NK-92 treated with Interleukin-12 subunit alpha and Interleukin-12 subunit beta, amount 100 ng/mL, for 24 hours (cell line): ENCODE measurements around the gene ERICH6.

Experiments
- DNase-seq: peaks from one replicate; lab custom pipeline; 2025; lab: John Stamatoyannopoulos, UW

Gene ERICH6

GRCh38 chr3:150703756-150704344 is at the start of gene ERICH6:
Gene ERICH6, minus strand, starts transcription at chr3:150703920. Its CDS starts 22 bp downstream, at chr3:150703898.
- DNase-seq = peak; percentile 69

- no peak for DNase-seq
Measured at GRCh38 chr3:150751781-150752263, 48.1 kb upstream of the ERICH6 start.

GRCh38 chr3:150749255-150749654 is 45.5 kb upstream of the ERICH6 start:
- DNase-seq = no peak

GRCh38 chr3:150748684-150749047 is 44.9 kb upstream of the ERICH6 start:
- no peak for DNase-seq

- no peak for DNase-seq
Measured at GRCh38 chr3:150747886-150748683, 44.4 kb upstream of the ERICH6 start.

- DNase-seq = no peak
Measured at GRCh38 chr3:150746791-150747590, 43.3 kb upstream of the ERICH6 start.

- no peak for DNase-seq
Measured at GRCh38 chr3:150745832-150746231, 42.1 kb upstream of the ERICH6 start.

- no peak for DNase-seq
Measured at GRCh38 chr3:150744919-150745211, 41.1 kb upstream of the ERICH6 start.

- DNase-seq = no peak
Measured at GRCh38 chr3:150744041-150744918, 40.6 kb upstream of the ERICH6 start.

GRCh38 chr3:150743508-150743907 is 39.8 kb upstream of the ERICH6 start:
- no peak for DNase-seq

GRCh38 chr3:150742679-150743078 is 39.0 kb upstream of the ERICH6 start:
- no peak for DNase-seq

GRCh38 chr3:150742141-150742523 is 38.4 kb upstream of the ERICH6 start:
- DNase-seq = no peak

GRCh38 chr3:150741497-150742140 is 37.9 kb upstream of the ERICH6 start:
- no peak for DNase-seq

GRCh38 chr3:150740733-150741496 is 37.2 kb upstream of the ERICH6 start:
- DNase-seq = no peak

- DNase-seq = no peak
Measured at GRCh38 chr3:150739877-150740645, 36.3 kb upstream of the ERICH6 start.

- DNase-seq = no peak
Measured at GRCh38 chr3:150739200-150739863, 35.6 kb upstream of the ERICH6 start.

- no peak for DNase-seq
Measured at GRCh38 chr3:150738688-150739087, 35.0 kb upstream of the ERICH6 start.

- DNase-seq = no peak
Measured at GRCh38 chr3:150737874-150738679, 34.4 kb upstream of the ERICH6 start.
